KMS-11 (cell line): ENCODE results near the gene CPPED1.

ENCODE experiments used
- H2AFZ ChIP-seq: fragments of 200-600 bp; sonication (generic); 2 replicates; pipeline ENCODE4 v1.6.1; 2016; ENCODE audit warnings: antibody characterized with exemption, mixed run types, low read depth
- H3K27ac ChIP-seq: fragments of 200-600 bp; sonication (generic); 2 replicates; pipeline ENCODE4 v1.6.1; 2016; ENCODE audit warnings: mild to moderate bottlenecking, mixed run types
- H3K27me3 ChIP-seq: fragments of 200-600 bp; sonication (generic); 2 replicates; pipeline ENCODE4 v1.6.1; 2017; ENCODE audit warnings: mild to moderate bottlenecking, low read depth, mixed run types, moderate library complexity; ENCODE audit not compliant: insufficient read depth
- H3K36me3 ChIP-seq: fragments of 200-600 bp; sonication (generic); 2 replicates; pipeline ENCODE4 v1.6.1; 2017; ENCODE audit warnings: mild to moderate bottlenecking, mixed run types; ENCODE audit not compliant: insufficient read depth
- H3K4me1 ChIP-seq: fragments of 200-600 bp; sonication (generic); 2 replicates; pipeline ENCODE4 v1.6.1; 2016; ENCODE audit warnings: mild to moderate bottlenecking, low read depth, mixed run types; ENCODE audit not compliant: poor library complexity, severe bottlenecking
- H3K4me2 ChIP-seq: fragments of 200-600 bp; sonication (generic); 2 replicates; pipeline ENCODE4 v1.7.0; 2016; ENCODE audit warnings: mild to moderate bottlenecking, mixed run types
- H3K4me3 ChIP-seq: fragments of 200-600 bp; sonication (generic); IDR thresholded peaks from 2 replicates; pipeline ENCODE4 v1.6.1; 2017; ENCODE audit warnings: low read depth, low read length, mixed read lengths; ENCODE audit not compliant: insufficient read depth
- H3K79me2 ChIP-seq: fragments of 200-600 bp; sonication (generic); 2 replicates; pipeline ENCODE4 v1.6.1; 2016; ENCODE audit warnings: low read depth, mixed run types; ENCODE audit not compliant: insufficient read depth
- H3K9ac ChIP-seq: fragments of 200-600 bp; sonication (generic); 2 replicates; pipeline ENCODE4 v1.6.1; 2016; ENCODE audit warnings: mild to moderate bottlenecking, mixed run types
- H4K20me1 ChIP-seq: fragments of 200-600 bp; sonication (generic); 2 replicates; pipeline ENCODE4 v1.6.1; 2016; ENCODE audit warnings: mild to moderate bottlenecking, mixed run types; ENCODE audit not compliant: insufficient read depth
- CTCF ChIP-seq: fragments of 200-600 bp; sonication (generic); conservative IDR thresholded peaks from 2 replicates; pipeline ENCODE4 v1.6.1; 2017; ENCODE audit warnings: low read depth, mild to moderate bottlenecking, antibody characterized with exemption, low read length, moderate library complexity, mixed read lengths

CPPED1 gene

GRCh38 chr16:12764813-12765488 lies 38.7 kb downstream of the CPPED1 start:
- H3K27me3 ChIP-seq = no peaks in the 10 kb centered on the region
- H4K20me1 ChIP-seq = no peaks in the 10 kb centered on the region
- H3K36me3 ChIP-seq = no peaks in the 10 kb centered on the region
- no peak overlapping the region for H3K4me2 ChIP-seq
- H2AFZ ChIP-seq = no peak overlapping the region
- no peak overlapping the region for H3K9ac ChIP-seq
- no peaks in the 10 kb centered on the region for H3K4me1 ChIP-seq
- H3K79me2 ChIP-seq = no peaks in the 10 kb centered on the region
- H3K4me3 ChIP-seq = no peak overlapping the region
- no peak overlapping the region for H3K27ac ChIP-seq
- TF ChIP-seq CTCF = no peak

- H3K27ac ChIP-seq = no peak overlapping the region
- no peak for TF ChIP-seq CTCF
- no peak overlapping the region for H3K4me2 ChIP-seq
- H4K20me1 ChIP-seq = no peaks in the 10 kb centered on the region
- H3K27me3 ChIP-seq = no peaks in the 10 kb centered on the region
- H2AFZ ChIP-seq = no peak overlapping the region
- H3K9ac ChIP-seq = no peak overlapping the region
- no peaks in the 10 kb centered on the region for H3K4me1 ChIP-seq
- no peaks in the 10 kb centered on the region for H3K36me3 ChIP-seq
- no peak overlapping the region for H3K4me3 ChIP-seq
- no peaks in the 10 kb centered on the region for H3K79me2 ChIP-seq
Observed at GRCh38 chr16:12763517-12763916, 40.2 kb downstream of the CPPED1 start.

GRCh38 chr16:12760819-12761611 lies 42.7 kb downstream of the CPPED1 start:
- H3K4me3 ChIP-seq = no peak overlapping the region
- H3K9ac ChIP-seq = no peak overlapping the region
- H3K79me2 ChIP-seq = no peaks in the 10 kb centered on the region
- TF ChIP-seq CTCF = no peak
- no peaks in the 10 kb centered on the region for H4K20me1 ChIP-seq
- no peak overlapping the region for H2AFZ ChIP-seq
- no peaks in the 10 kb centered on the region for H3K36me3 ChIP-seq
- no peaks in the 10 kb centered on the region for H3K27me3 ChIP-seq
- no peak overlapping the region for H3K27ac ChIP-seq
- H3K4me1 ChIP-seq = no peaks in the 10 kb centered on the region
- H3K4me2 ChIP-seq = no peak overlapping the region

- no peaks in the 10 kb centered on the region for H3K79me2 ChIP-seq
- no peak for TF ChIP-seq CTCF
- H3K4me1 ChIP-seq = no peaks in the 10 kb centered on the region
- no peaks in the 10 kb centered on the region for H3K27me3 ChIP-seq
- H3K36me3 ChIP-seq = no peaks in the 10 kb centered on the region
- no peak overlapping the region for H3K9ac ChIP-seq
- H3K4me3 ChIP-seq = no peak overlapping the region
- H3K27ac ChIP-seq = no peak overlapping the region
- no peak overlapping the region for H2AFZ ChIP-seq
- H4K20me1 ChIP-seq = no peaks in the 10 kb centered on the region
- no peak overlapping the region for H3K4me2 ChIP-seq
Observed at GRCh38 chr16:12758670-12759558, 44.8 kb downstream of the CPPED1 start.
